ENCODE measurements around the gene SEC22C.

DNA sequence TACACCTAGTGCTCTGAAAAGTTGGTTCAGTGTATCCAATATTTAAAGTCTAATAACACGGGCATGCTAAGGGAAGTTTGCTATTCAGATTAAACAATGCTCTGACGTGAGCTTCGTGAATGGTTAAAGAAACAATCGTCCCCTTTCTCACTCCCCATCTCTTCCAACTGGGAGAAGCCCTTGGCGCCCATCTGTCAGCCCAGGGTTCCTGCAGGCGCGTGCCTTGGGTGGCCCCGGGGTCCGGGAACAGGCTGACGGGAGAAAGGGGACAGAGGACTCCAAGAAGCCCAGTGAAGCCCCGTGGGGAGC, 413 bp downstream of the SEC22C start:
- no peak for TF ChIP-seq POLR2A (IDR thresholded peaks at IDR 0.05)
- TF ChIP-seq, protein P1, sequence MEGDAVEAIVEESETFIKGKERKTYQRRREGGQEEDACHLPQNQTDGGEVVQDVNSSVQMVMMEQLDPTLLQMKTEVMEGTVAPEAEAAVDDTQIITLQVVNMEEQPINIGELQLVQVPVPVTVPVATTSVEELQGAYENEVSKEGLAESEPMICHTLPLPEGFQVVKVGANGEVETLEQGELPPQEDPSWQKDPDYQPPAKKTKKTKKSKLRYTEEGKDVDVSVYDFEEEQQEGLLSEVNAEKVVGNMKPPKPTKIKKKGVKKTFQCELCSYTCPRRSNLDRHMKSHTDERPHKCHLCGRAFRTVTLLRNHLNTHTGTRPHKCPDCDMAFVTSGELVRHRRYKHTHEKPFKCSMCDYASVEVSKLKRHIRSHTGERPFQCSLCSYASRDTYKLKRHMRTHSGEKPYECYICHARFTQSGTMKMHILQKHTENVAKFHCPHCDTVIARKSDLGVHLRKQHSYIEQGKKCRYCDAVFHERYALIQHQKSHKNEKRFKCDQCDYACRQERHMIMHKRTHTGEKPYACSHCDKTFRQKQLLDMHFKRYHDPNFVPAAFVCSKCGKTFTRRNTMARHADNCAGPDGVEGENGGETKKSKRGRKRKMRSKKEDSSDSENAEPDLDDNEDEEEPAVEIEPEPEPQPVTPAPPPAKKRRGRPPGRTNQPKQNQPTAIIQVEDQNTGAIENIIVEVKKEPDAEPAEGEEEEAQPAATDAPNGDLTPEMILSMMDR (IDR thresholded peaks at IDR 0.05), result no peak

Measured in suprapubic skin (tissue), 3 donors.